ENCODE results near the gene RNF227. TPM values are rescaled to one million over a fixed set of nuclear protein-coding genes. Genes with fewer than 3 reads are reported as not detected.
A peak's percentile ranks its signal among the peaks of the same experiment; 100 is the strongest.
"Not testable (repeated sequence)": the region's sequence is repeated elsewhere in the genome, so short reads cannot be mapped to it uniquely, and the experiment has no call there.

Gene RNF227
- total RNA-seq: 1 to 10 TPM; 4.7 to 5.5 (median 5.0) TPM

GRCh38 chr17:7915611-7916384 lies at the start of gene RNF227:
TSS of gene RNF227 (minus strand) at chr17:7916289. CDS start at chr17:7916195, 94 bp downstream.
- H3K9me3 Mint-ChIP-seq: no peaks in the 10 kb centered on the region
- H3K4me1 Mint-ChIP-seq (ENCODE audit: low read depth): peaks cover 26% of the 10 kb centered on the region
- H3K27me3 Mint-ChIP-seq (ENCODE audit: low read depth): no peaks in the 10 kb centered on the region
- H3K4me3 Mint-ChIP-seq: peak within 1 kb of the TSS; percentile 89
- DNase-seq: peak; percentile 75
- H3K36me3 Mint-ChIP-seq (ENCODE audit: insufficient read depth): peaks cover 7% of the 10 kb centered on the region
- peak; percentile 85 for ATAC-seq

GRCh38 chr17:7961421-7961820 lies 45.3 kb upstream of the RNF227 start:
- H3K27me3 Mint-ChIP-seq (ENCODE audit: low read depth): peaks cover 11% of the 10 kb centered on the region

GRCh38 chr17:7959503-7960253 lies 43.6 kb upstream of the RNF227 start:
- no peak for DNase-seq
- Mint-ChIP-seq H3K4me3 (no peak overlapping the region), H3K4me1 (ENCODE audit: low read depth) (no peaks in the 10 kb centered on the region), H3K27me3 (ENCODE audit: low read depth) (peaks cover 11% of the 10 kb centered on the region), H3K36me3 (ENCODE audit: insufficient read depth) (no peaks in the 10 kb centered on the region), H3K9me3 (no peaks in the 10 kb centered on the region)
- no peak for ATAC-seq

More at GRCh38 chr17:7961421-7961820, 45.3 kb upstream of the RNF227 start:
- no peak for ATAC-seq
- no peak overlapping the region for H3K4me3 Mint-ChIP-seq
- H3K4me1 Mint-ChIP-seq (ENCODE audit: low read depth): no peaks in the 10 kb centered on the region
- no peak for DNase-seq
- no peaks in the 10 kb centered on the region for H3K9me3 Mint-ChIP-seq
- no peaks in the 10 kb centered on the region for H3K36me3 Mint-ChIP-seq (ENCODE audit: insufficient read depth)

GRCh38 chr17:7956228-7956965 lies 40.3 kb upstream of the RNF227 start:
- no peak for ATAC-seq
- Mint-ChIP-seq H3K4me3 (no peak overlapping the region), H3K36me3 (ENCODE audit: insufficient read depth) (no peaks in the 10 kb centered on the region), H3K4me1 (ENCODE audit: low read depth) (peaks cover 5% of the 10 kb centered on the region), H3K27me3 (ENCODE audit: low read depth) (peaks cover 11% of the 10 kb centered on the region), H3K9me3 (no peaks in the 10 kb centered on the region)
- DNase-seq: no peak

GRCh38 chr17:7955414-7956227 lies 39.5 kb upstream of the RNF227 start:
- ATAC-seq: no peak
- DNase-seq: no peak
- H3K27me3 Mint-ChIP-seq (ENCODE audit: low read depth): peaks cover 8% of the 10 kb centered on the region

GRCh38 chr17:7953266-7953665 lies 37.2 kb upstream of the RNF227 start:
- not testable (repeated sequence) for H3K4me3 Mint-ChIP-seq; H3K9me3 Mint-ChIP-seq; DNase-seq; H3K27me3 Mint-ChIP-seq (ENCODE audit: low read depth); ATAC-seq
- peaks cover 16% of the 10 kb centered on the region for H3K36me3 Mint-ChIP-seq (ENCODE audit: insufficient read depth)
- H3K4me1 Mint-ChIP-seq (ENCODE audit: low read depth): peaks cover 12% of the 10 kb centered on the region

More at GRCh38 chr17:7955414-7956227, 39.5 kb upstream of the RNF227 start:
- Mint-ChIP-seq H3K4me3 (no peak overlapping the region), H3K9me3 (no peaks in the 10 kb centered on the region), H3K4me1 (ENCODE audit: low read depth) (peaks cover 9% of the 10 kb centered on the region), H3K36me3 (ENCODE audit: insufficient read depth) (no peaks in the 10 kb centered on the region)

- peaks cover 12% of the 10 kb centered on the region for H3K4me1 Mint-ChIP-seq (ENCODE audit: low read depth)
- ATAC-seq (peak; percentile 95), DNase-seq (no peak)
- no peak overlapping the region for H3K4me3 Mint-ChIP-seq
- H3K27me3 Mint-ChIP-seq (ENCODE audit: low read depth): no peaks in the 10 kb centered on the region
- no peaks in the 10 kb centered on the region for H3K9me3 Mint-ChIP-seq
- peaks cover 26% of the 10 kb centered on the region for H3K36me3 Mint-ChIP-seq (ENCODE audit: insufficient read depth)
Observed at GRCh38 chr17:7951143-7951792, 35.2 kb upstream of the RNF227 start.

- Mint-ChIP-seq H3K36me3 (ENCODE audit: insufficient read depth) (peaks cover 33% of the 10 kb centered on the region), H3K9me3 (no peaks in the 10 kb centered on the region), H3K27me3 (ENCODE audit: low read depth) (no peaks in the 10 kb centered on the region), H3K4me1 (ENCODE audit: low read depth) (peaks cover 12% of the 10 kb centered on the region), H3K4me3 (no peak overlapping the region)
- DNase-seq (no peak), ATAC-seq (no peak)
Observed at GRCh38 chr17:7950578-7950977, 34.5 kb upstream of the RNF227 start.

- H3K4me1 Mint-ChIP-seq (ENCODE audit: low read depth): peaks cover 12% of the 10 kb centered on the region
- peaks cover 41% of the 10 kb centered on the region for H3K36me3 Mint-ChIP-seq (ENCODE audit: insufficient read depth)
- no peak for DNase-seq
- no peaks in the 10 kb centered on the region for H3K27me3 Mint-ChIP-seq (ENCODE audit: low read depth)
- H3K4me3 Mint-ChIP-seq: no peak overlapping the region
- no peak for ATAC-seq
- H3K9me3 Mint-ChIP-seq: no peaks in the 10 kb centered on the region
Observed at GRCh38 chr17:7947651-7948050, 31.6 kb upstream of the RNF227 start.

- DNase-seq (no peak), ATAC-seq (no peak)
- Mint-ChIP-seq H3K36me3 (ENCODE audit: insufficient read depth) (peaks cover 41% of the 10 kb centered on the region), H3K4me1 (ENCODE audit: low read depth) (peaks cover 7% of the 10 kb centered on the region), H3K4me3 (no peak overlapping the region), H3K27me3 (ENCODE audit: low read depth) (no peaks in the 10 kb centered on the region), H3K9me3 (no peaks in the 10 kb centered on the region)
Observed at GRCh38 chr17:7946441-7946840, 30.4 kb upstream of the RNF227 start.

- H3K27me3 Mint-ChIP-seq (ENCODE audit: low read depth): no peaks in the 10 kb centered on the region
- no peak overlapping the region for H3K4me3 Mint-ChIP-seq
- DNase-seq (no peak), ATAC-seq (no peak)
- H3K36me3 Mint-ChIP-seq (ENCODE audit: insufficient read depth): peaks cover 44% of the 10 kb centered on the region
- H3K9me3 Mint-ChIP-seq: no peaks in the 10 kb centered on the region
- peaks cover 3% of the 10 kb centered on the region for H3K4me1 Mint-ChIP-seq (ENCODE audit: low read depth)
Observed at GRCh38 chr17:7945651-7946050, 29.6 kb upstream of the RNF227 start.

- Mint-ChIP-seq H3K36me3 (ENCODE audit: insufficient read depth) (peaks cover 48% of the 10 kb centered on the region), H3K9me3 (no peaks in the 10 kb centered on the region), H3K4me1 (ENCODE audit: low read depth) (no peaks in the 10 kb centered on the region), H3K27me3 (ENCODE audit: low read depth) (no peaks in the 10 kb centered on the region), H3K4me3 (no peak overlapping the region)
- DNase-seq (no peak), ATAC-seq (no peak)
Observed at GRCh38 chr17:7944326-7944725, 28.2 kb upstream of the RNF227 start.

GRCh38 chr17:7943291-7943690 lies 27.2 kb upstream of the RNF227 start:
- DNase-seq: no peak
- H3K4me1 Mint-ChIP-seq (ENCODE audit: low read depth): no peaks in the 10 kb centered on the region
- no peak for ATAC-seq
- H3K9me3 Mint-ChIP-seq: no peaks in the 10 kb centered on the region
- peaks cover 38% of the 10 kb centered on the region for H3K36me3 Mint-ChIP-seq (ENCODE audit: insufficient read depth)
- no peaks in the 10 kb centered on the region for H3K27me3 Mint-ChIP-seq (ENCODE audit: low read depth)
- no peak overlapping the region for H3K4me3 Mint-ChIP-seq

All from activated T-cell treated with anti-CD3 and anti-CD28 coated beads, Interleukin-2, amount 50 U/mL, for 4 hours (primary cell).